SW 1271 (cell line): ENCODE data around the gene PDXDC1.
"Not testable (repeated sequence)": the region's sequence is repeated elsewhere in the genome, so short reads cannot be mapped to it uniquely, and the experiment has no call there.

Source experiments
- DNase-seq, 2 experiments: peaks; one replicate each; lab custom pipeline; 2025; lab: John Stamatoyannopoulos, UW

Gene PDXDC1

DNA sequence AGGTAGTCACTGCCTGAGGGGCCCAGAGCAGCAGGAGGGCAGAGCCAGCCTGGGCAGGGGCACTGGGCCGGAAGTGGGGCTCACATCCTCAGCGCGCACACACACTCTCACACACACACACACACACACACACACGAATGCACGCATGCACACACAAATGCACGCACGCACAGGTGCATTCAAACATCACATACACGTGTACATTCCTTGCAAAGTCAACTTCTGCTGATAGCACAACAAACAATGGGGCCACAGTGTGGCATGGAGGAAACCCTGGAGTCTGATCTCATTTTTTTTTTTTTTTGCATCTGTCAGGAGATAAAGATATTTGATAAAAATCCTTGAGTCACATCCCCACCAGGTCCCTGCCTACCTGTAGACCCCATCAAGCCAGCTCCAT, 182.8 kb downstream of the PDXDC1 start:
- not testable (repeated sequence) for DNase-seq

GRCh38 chr16:15159671-15160070, 184.8 kb downstream of the PDXDC1 start:
- DNase-seq: not testable (repeated sequence)

DNA sequence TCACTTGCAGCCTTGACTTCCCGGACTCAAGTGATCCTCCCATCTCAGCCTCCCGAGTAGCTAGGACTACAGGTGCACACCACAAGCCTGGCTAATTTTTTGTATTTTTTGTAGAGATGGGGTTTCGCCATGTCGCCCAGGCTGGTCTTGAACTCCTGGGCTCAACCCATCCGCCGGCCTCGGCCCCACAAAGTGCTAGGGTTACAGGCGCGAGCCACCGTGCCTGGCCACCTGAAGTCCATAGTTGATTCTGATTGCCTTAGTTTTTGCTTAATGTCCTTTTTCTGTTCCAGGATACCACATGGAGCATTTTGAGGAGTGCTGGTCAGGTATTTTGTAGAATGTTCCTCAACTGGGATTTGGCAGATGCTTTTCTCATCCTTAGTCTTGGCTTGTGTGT, 185.7 kb downstream of the PDXDC1 start:
- not testable (repeated sequence) for DNase-seq

DNA sequence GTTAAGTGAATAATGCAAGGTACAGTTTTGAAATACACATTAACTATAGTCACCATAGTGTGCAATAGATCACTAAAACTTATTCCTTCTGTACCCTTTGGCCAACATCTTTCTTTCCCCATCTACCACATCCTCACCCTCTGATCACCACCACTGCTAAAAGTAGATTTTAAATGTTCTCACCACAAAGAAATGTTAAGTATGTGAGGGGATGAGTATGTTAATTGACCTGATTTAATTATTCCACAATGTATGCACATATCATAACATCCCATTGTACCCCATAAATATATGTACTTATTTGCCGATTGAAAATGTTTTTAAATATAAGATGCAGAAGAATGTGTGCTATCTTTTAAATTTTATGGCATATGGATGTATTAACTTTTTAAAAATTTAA, 188.2 kb downstream of the PDXDC1 start:
- not testable (repeated sequence) for DNase-seq

GRCh38 chr16:15166177-15166576, 191.4 kb downstream of the PDXDC1 start:
- DNase-seq: not testable (repeated sequence)

GRCh38 chr16:15168303-15168702, 193.5 kb downstream of the PDXDC1 start:
- DNase-seq: not testable (repeated sequence)

GRCh38 chr16:15168953-15169652, 194.3 kb downstream of the PDXDC1 start:
- not testable (repeated sequence) for DNase-seq

GRCh38 chr16:15179909-15180308, 205.1 kb downstream of the PDXDC1 start:
- not testable (repeated sequence) for DNase-seq

GRCh38 chr16:15180946-15181345, 206.1 kb downstream of the PDXDC1 start:
- DNase-seq: not testable (repeated sequence)

DNA sequence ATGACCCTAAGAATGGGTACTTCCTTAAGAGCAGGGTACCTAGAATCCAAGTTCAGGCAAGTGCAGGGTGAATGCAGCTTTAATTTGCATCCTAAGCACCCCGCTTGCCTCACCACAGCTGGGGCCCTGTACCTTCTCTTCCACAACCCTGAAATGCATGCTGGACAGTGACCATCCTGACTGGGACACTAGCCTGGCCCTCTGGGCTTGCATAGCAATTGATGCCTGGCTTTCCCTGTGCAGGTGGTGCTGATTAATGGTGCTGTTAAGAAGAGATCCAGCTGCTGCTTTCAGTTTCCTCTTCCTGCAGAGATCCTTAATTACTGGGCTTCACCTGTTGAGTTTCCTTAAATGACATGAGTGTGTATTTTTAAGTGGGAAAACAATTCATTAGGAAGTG, 209.2 kb downstream of the PDXDC1 start:
- DNase-seq: not testable (repeated sequence)
